HG03103 (cell line): Measurements from ENCODE around the gene SGPL1.
A peak's percentile ranks its signal among the peaks of the same experiment; 100 is the strongest.

Source experiments
- ATAC-seq: cut with Tn5 transposase; IDR thresholded peaks from one replicate; pipeline ENCODE4 v1.9.1; 2021; ENCODE audit warnings: low read depth; ENCODE audit not compliant: unreplicated experiment

SGPL1 gene

GRCh38 chr10:70809011-70809611 is 6.6 kb upstream of the SGPL1 start:
- no peak for ATAC-seq

- no peak for ATAC-seq
Observed at GRCh38 chr10:70809726-70810125, 6.0 kb upstream of the SGPL1 start.

GRCh38 chr10:70810967-70811366 is 4.8 kb upstream of the SGPL1 start:
- ATAC-seq: no peak

DNA sequence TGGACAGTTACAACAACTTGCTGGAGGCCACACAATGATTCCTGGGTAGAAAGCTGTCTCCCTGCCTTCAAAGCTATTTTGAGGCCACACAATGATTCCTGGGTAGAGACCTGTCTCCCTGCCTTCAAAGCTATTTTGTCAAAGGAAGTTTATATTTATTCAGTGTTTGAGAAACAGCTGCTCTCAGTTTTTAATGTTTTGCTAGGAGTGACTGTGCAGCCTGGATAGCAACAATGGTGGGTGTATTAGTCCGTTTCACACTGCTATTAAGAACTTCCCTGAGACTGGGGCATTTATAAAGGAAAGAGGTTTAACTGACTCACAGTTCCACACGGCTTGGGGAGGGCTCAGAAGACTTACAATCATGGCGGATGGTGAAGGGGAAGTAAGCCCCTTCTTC is 3.9 kb upstream of the SGPL1 start:
- no peak for ATAC-seq

- ATAC-seq: no peak
Observed at GRCh38 chr10:70812814-70813213, 2.9 kb upstream of the SGPL1 start.

- ATAC-seq: no peak
Observed at GRCh38 chr10:70814126-70814525, 1.6 kb upstream of the SGPL1 start.

DNA sequence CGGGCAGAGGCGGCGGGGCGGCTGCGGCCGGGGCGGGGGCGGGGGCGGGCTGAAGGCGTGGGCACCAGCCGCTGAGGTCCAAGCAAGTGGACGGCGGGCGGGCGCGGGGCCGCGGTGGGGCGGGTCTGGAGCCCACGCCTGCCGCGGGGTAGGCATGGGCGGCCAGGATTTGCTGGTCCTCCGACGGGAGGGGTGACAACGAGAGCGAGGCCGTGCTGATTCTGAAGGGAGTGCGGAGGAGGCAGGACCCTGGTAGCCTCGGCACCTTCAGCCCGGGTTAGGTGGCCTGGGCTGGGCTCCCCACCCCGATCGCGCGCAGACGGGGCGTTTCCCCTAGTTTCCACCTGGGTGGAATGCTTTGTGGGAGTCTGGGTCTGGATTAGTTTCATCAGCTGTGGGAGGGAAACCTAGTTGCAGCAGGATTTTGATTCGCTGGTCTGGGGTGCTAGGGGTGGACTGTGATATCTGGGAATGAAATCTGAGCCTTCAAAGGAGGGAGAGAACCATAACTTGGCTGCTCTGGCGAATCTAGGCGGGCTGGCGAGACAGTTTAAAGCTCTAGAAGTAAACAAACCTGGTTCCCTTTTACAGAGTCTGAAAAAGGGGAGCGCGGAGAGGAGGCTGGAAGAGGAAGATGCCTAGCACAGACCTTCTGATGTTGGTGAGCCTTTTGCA is 609 bp downstream of the SGPL1 start:
- peak; percentile 28 for ATAC-seq

DNA sequence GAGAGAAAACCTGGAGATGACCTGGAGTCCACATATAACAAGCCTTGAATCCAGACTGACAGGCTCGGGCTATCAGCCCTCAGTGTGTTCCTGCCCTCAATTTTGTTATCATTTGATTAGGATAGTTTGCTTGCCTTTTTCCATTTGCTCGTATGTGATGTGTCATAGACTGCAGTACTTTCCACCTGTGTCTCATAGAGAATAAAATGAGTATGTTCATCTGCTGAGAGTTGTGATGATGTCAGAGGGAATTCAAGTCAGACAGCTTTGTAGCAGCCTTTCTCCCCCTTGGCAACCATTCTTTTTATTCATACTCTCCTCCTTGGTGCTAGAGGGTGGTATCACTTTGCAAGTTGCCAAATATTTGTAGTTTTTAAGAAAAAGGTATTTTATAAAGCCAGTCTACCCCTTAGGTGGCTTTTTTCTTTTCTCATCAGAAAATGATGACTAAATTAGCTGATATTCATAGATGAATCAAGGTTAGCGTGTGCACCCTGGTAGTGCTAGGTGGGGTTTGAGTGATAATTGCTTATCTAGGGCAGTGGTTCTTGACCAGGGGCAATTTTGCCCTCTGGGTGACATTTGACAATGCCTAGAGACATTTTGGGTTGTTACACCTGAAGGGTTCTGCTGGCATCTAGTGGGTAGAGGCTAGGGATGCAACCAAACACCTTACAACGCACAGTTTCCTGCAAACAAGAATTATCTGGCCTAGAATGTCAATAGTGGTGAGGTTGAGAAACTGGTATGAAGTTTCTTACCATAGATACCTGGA is 5.4 kb downstream of the SGPL1 start:
- ATAC-seq: no peak

GRCh38 chr10:70822076-70822820 is 6.5 kb downstream of the SGPL1 start:
- no peak for ATAC-seq

- no peak for ATAC-seq
Observed at GRCh38 chr10:70827086-70827757, 11.5 kb downstream of the SGPL1 start.

DNA sequence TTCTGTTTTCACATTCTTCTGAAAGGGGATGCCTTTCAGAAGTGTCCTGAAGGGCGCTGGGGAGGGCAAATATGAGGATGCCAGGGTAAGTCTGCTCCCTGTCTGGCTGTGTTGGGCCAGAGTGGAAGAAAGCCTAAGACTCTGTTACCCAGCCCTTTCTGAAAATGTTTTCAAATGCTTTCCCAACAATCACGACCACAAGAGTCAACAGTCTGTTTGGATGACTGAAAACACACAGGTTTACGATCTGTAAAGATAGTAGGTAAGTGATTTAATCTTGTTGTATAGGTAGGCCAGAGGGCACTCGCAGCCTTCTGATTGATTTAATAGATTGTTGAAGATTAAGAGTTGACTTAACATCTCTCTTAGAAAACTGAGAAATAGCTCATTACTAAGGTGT is 13.2 kb downstream of the SGPL1 start:
- no peak for ATAC-seq

- ATAC-seq: no peak
Observed at GRCh38 chr10:70829543-70829942, 13.8 kb downstream of the SGPL1 start.

GRCh38 chr10:70830164-70830563 is 14.4 kb downstream of the SGPL1 start:
- no peak for ATAC-seq

DNA sequence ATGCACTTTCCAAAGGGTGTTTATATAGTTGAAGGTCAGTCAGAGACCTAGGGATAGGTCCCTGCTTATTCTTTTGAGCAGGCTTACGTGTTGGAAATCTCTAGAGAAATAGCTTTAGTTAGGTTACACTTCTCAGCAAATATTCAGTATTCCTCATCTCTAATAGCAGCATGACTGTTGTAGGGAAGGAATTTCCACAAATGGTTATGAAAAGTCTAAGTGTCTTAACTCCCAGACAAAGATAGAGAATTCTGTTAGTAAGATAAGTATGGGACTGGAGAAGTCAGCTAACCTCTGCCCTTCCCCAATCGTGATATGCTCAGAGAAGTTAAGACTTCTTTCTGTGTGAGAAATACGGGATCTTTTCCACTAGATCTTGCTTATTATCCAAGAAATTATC is 16.5 kb downstream of the SGPL1 start:
- ATAC-seq: no peak

GRCh38 chr10:70832852-70833528 is 17.2 kb downstream of the SGPL1 start:
- no peak for ATAC-seq

- no peak for ATAC-seq
Observed at GRCh38 chr10:70833601-70834000, 17.9 kb downstream of the SGPL1 start.

DNA sequence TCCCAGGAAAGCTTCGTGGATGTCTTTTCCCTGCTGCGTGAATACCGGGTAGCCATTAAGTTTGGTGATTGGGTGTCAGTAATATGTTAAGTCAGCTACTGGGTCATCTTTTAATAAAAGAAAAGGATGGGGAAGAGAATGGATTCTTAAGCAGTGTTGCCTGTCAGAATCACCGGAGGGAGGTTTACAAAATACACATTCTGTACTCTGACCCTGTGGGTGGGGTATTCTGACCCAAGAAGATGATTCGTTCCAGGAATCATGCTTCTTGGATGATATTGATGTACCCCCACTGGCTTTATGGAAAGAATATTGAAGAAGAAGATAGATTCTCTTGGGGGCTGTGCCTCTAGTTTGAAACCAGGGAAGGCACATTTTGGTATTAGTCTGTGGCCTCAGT is 18.3 kb downstream of the SGPL1 start:
- no peak for ATAC-seq

DNA sequence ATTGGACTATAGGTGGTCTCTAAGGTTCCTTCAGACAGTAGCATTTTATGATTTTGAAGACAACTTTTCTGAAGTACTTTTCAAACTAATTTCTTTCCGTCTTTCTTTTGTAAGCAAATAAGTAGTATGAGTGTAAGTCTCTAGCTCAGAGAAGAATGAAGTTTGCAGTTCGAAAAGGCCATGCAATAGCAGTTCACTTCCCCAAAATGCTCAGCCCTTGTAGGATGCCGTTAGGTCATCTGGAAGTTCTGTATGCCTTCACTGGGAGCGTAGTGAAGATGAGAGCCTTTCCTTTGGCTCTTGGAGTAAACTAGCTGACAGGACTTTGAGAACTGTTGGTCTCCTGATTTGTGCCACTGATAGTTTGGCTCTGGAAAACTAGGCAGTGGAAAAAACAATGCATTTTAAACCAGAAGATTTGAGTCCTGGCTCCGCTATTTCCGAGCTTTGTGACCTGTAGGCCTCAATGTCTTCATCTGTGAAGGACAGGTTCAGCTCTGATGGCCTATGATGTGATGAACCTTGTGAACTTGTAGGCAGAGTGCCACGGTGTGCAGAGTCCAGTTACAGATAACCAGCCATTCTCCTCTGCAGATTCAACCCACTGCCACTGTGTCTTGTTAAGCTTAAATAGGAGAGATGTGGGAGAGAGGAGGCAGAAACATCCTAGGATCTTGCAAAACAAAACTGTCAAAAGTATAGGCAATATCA is 18.8 kb downstream of the SGPL1 start:
- ATAC-seq: no peak

- ATAC-seq: no peak
Observed at GRCh38 chr10:70836319-70836718, 20.6 kb downstream of the SGPL1 start.
